Activated naive CD8-positive, alpha-beta T cell treated with anti-CD3 and anti-CD28 coated beads for 36 hours (primary cell): ENCODE measurements around the gene SLC27A3. TPM values are rescaled to one million over a fixed set of nuclear protein-coding genes. Genes with fewer than 3 reads are reported as not detected.

Experiments
- DNase-seq: peaks from one replicate; pipeline ENCODE4 v3.0.0; 2021
- H3K27ac Mint-ChIP-seq: one replicate; pipeline ENCODE4 v1.8.0; 2022; ENCODE audit warnings: mild to moderate bottlenecking, moderate library complexity, mixed read lengths
- H3K27me3 Mint-ChIP-seq: one replicate; pipeline ENCODE4 v1.8.0; 2022; ENCODE audit warnings: mild to moderate bottlenecking, mixed read lengths
- H3K36me3 Mint-ChIP-seq: one replicate; pipeline ENCODE4 v1.8.0; 2021; ENCODE audit warnings: mild to moderate bottlenecking, mixed read lengths
- H3K4me1 Mint-ChIP-seq: one replicate; pipeline ENCODE4 v1.8.0; 2021; ENCODE audit warnings: mixed read lengths
- H3K4me3 Mint-ChIP-seq: one replicate; pipeline ENCODE4 v1.8.0; 2022; ENCODE audit warnings: mild to moderate bottlenecking, moderate library complexity, mixed read lengths
- H3K9me3 Mint-ChIP-seq: one replicate; pipeline ENCODE4 v1.8.0; 2022; ENCODE audit warnings: mixed read lengths
- total RNA-seq, 2 experiments: library from RNA; stranded (reverse); gene quantifications; one replicate each; pipeline ENCODE4 v1.2.3, GENCODE V29; 2021

Gene SLC27A3
- total RNA-seq, 2 experiments from 2014 or later: 6.4 to 6.9 TPM

DNA sequence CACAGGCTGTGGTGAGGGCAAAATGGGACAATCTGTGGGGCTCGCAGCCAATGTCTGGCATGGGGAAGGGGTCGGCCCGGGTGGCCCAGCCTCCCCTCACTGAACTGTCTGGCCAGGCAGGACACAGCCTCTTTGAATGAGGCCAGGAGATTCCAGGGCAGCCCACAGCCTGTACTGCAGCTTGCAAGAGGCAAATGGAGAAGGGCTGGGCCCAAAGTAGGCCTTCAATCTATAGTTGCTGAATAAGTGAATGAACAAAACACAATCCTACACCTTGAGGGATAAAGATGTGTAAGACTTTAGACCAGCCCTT lies 23.2 kb downstream of the SLC27A3 start:
- Mint-ChIP-seq H3K4me1 (peaks cover 13% of the 10 kb centered on the region), H3K9me3 (no peaks in the 10 kb centered on the region), H3K27me3 (no peaks in the 10 kb centered on the region), H3K36me3 (peaks cover 7% of the 10 kb centered on the region), H3K4me3 (no peak overlapping the region), H3K27ac (no peak overlapping the region)
- DNase-seq: no peak

- DNase-seq: no peak
- H3K4me1 Mint-ChIP-seq: peaks cover 19% of the 10 kb centered on the region
- H3K27me3 Mint-ChIP-seq: no peaks in the 10 kb centered on the region
- H3K36me3 Mint-ChIP-seq: peaks cover 12% of the 10 kb centered on the region
- no peak overlapping the region for H3K4me3 Mint-ChIP-seq
- H3K9me3 Mint-ChIP-seq: no peaks in the 10 kb centered on the region
- no peak overlapping the region for H3K27ac Mint-ChIP-seq
Observed at GRCh38 chr1:153799016-153799415, 23.8 kb downstream of the SLC27A3 start.

DNA sequence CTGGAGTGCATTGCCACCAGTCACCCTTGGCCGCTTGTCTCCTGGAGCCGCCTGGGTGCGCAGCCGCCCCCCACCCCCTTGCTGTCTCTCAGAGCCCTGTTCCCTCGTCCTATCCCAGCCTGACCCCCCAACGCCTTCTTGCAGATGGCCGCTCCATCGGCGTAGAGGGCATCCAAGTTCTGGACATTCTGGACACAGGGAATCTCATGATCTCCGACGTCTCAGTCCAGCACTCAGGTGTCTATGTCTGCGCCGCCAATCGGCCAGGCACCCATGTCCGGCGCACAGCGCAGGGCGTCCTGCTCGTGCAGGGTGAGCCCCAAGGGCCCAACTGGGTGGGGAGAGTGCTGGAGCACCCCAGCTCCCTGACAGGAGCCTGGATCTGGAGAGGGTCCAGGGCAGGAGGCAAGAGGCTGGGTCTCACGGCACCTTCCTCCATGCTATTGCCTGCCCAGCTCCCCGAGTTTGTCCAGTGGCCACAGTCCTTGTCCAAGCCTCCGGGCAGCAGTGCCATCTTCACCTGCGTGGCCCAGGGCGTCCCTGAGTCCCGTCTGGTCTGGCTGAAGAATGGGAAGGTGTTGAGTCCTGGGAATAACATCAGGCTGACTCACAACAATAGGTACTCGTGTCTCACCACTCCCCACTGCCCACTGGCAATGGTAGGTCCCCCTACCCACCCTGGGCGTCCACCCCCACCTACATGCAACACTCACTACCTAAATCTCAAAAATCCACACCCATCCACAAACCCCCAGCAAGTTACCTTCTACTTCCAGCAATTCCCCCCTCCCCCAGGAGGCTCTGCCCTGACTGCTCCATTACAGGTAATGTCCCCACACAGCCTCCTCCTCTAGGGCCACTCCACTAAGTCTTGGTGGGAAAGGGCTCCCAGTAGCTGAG lies 24.6 kb downstream of the SLC27A3 start:
- no peak overlapping the region for H3K27ac Mint-ChIP-seq
- H3K4me3 Mint-ChIP-seq: no peak overlapping the region
- H3K27me3 Mint-ChIP-seq: no peaks in the 10 kb centered on the region
- no peak for DNase-seq
- H3K4me1 Mint-ChIP-seq: peaks cover 24% of the 10 kb centered on the region
- no peaks in the 10 kb centered on the region for H3K9me3 Mint-ChIP-seq
- H3K36me3 Mint-ChIP-seq: peaks cover 12% of the 10 kb centered on the region

GRCh38 chr1:153800516-153800915 lies 25.3 kb downstream of the SLC27A3 start:
- Mint-ChIP-seq H3K27ac (no peak overlapping the region), H3K9me3 (no peaks in the 10 kb centered on the region), H3K4me1 (peaks cover 30% of the 10 kb centered on the region), H3K4me3 (no peak overlapping the region), H3K36me3 (peaks cover 12% of the 10 kb centered on the region), H3K27me3 (no peaks in the 10 kb centered on the region)
- no peak for DNase-seq

- H3K27me3 Mint-ChIP-seq: no peaks in the 10 kb centered on the region
- no peak for DNase-seq
- H3K4me3 Mint-ChIP-seq: no peak overlapping the region
- peak overlapping the region; percentile 17 for H3K27ac Mint-ChIP-seq
- peaks cover 12% of the 10 kb centered on the region for H3K36me3 Mint-ChIP-seq
- H3K9me3 Mint-ChIP-seq: no peaks in the 10 kb centered on the region
- H3K4me1 Mint-ChIP-seq: peaks cover 36% of the 10 kb centered on the region
Observed at GRCh38 chr1:153801028-153801625, 25.9 kb downstream of the SLC27A3 start.

GRCh38 chr1:153801786-153802697 lies 26.8 kb downstream of the SLC27A3 start:
- Mint-ChIP-seq H3K4me3 (no peak overlapping the region), H3K27ac (peak overlapping the region; percentile 17), H3K9me3 (no peaks in the 10 kb centered on the region), H3K27me3 (no peaks in the 10 kb centered on the region), H3K4me1 (peaks cover 36% of the 10 kb centered on the region), H3K36me3 (peaks cover 16% of the 10 kb centered on the region)
- DNase-seq: no peak

DNA sequence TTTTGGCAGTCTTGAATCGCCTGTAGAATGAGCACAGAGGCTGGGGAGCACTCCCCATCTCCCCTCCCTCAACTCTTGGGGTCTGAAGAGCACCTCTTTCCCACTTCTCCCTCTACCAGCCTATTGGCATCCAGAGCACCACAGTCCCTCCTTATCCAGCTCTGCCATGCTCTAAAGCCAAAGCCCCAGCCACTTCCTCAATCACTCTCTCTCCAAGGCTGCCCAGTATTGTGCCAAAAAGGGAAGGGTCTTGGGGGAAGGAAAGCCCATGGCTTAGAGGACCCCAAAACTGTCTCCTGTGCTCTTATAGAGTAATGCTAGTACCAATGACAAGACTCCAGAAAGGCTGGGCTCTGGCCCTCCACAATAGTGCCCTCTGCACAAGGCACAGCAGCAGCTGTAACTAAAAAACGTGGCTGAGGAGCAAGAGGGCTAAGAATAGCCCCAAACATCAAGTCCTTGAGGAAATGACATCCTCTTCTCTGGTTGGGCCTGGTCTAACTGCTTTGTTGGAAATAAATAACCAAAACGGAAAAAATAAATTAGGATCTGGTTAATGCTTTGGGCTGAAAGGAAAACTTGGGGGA lies 28.4 kb downstream of the SLC27A3 start:
- Mint-ChIP-seq H3K27ac (peak overlapping the region; percentile 32), H3K4me1 (peaks cover 33% of the 10 kb centered on the region), H3K4me3 (no peak overlapping the region), H3K9me3 (no peaks in the 10 kb centered on the region), H3K36me3 (peaks cover 16% of the 10 kb centered on the region), H3K27me3 (no peaks in the 10 kb centered on the region)
- no peak for DNase-seq

DNA sequence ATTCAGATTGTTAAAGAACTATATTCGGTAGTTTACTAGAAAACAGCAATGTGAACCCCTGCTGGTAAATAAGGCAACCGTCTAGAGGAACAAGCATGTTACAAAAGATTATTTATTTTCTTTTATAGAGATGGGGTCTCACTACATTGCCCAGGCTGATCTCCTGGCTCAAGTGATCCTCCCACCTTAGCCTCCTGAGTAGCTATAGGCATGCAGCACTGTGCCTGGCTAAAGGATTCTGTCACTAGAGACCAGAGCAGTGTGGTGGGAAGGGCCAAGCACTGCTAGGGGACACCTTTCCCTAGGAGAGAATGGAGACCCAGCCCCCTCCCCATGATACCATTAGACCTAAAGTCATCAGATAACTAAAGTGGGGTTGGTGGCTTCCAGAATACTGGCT lies 28.9 kb downstream of the SLC27A3 start:
- no peaks in the 10 kb centered on the region for H3K9me3 Mint-ChIP-seq
- H3K27ac Mint-ChIP-seq: peak overlapping the region; percentile 86
- no peak overlapping the region for H3K4me3 Mint-ChIP-seq
- H3K27me3 Mint-ChIP-seq: no peaks in the 10 kb centered on the region
- peaks cover 16% of the 10 kb centered on the region for H3K36me3 Mint-ChIP-seq
- peaks cover 33% of the 10 kb centered on the region for H3K4me1 Mint-ChIP-seq
- no peak for DNase-seq

GRCh38 chr1:153805042-153805745 lies 30.0 kb downstream of the SLC27A3 start:
- Mint-ChIP-seq H3K4me1 (peaks cover 33% of the 10 kb centered on the region), H3K9me3 (no peaks in the 10 kb centered on the region), H3K4me3 (peak overlapping the region; percentile 45), H3K27me3 (no peaks in the 10 kb centered on the region), H3K27ac (peak overlapping the region; percentile 89), H3K36me3 (peaks cover 20% of the 10 kb centered on the region)
- peak; percentile 81 for DNase-seq

DNA sequence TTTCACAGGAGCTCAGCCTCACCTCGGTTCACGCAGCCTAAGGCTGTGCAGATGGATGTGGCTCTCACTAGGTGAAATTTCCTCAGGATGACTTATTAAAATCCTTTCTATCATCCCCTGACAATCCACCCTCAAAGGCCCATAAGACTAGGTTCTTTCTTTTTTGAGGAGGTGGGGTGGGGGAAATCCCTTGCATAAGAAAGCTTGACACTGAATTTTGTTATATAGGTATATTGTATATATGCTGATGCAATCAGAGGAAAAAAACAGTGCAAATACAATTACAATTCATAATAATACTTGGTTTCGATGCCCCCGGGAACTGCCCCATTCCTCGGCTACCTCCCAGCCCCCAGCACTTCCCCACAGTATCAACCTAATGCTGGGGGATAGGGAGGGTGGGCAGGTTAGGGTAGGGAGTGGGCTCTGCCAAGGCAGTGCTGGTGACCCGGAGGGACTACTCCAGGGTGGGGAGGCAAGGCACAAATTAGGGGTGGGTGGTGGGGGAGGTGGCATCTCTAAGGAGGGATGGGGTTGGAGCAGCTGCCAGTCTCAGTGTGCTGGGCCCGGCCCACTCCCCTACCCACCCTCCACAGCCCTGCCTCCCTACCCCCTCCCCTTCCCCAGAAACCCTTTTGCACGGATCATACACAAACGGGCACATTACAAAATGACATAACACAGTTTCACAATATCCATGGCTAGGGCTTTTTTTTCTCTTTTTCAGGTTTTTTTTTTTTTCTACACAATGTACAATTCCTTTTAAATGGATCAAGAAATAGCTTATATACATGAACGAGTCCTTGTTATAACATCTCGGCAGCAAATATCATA lies 30.9 kb downstream of the SLC27A3 start:
- Mint-ChIP-seq H3K4me3 (peak overlapping the region; percentile 45), H3K27me3 (no peaks in the 10 kb centered on the region)
- DNase-seq: peak; percentile 32

DNA sequence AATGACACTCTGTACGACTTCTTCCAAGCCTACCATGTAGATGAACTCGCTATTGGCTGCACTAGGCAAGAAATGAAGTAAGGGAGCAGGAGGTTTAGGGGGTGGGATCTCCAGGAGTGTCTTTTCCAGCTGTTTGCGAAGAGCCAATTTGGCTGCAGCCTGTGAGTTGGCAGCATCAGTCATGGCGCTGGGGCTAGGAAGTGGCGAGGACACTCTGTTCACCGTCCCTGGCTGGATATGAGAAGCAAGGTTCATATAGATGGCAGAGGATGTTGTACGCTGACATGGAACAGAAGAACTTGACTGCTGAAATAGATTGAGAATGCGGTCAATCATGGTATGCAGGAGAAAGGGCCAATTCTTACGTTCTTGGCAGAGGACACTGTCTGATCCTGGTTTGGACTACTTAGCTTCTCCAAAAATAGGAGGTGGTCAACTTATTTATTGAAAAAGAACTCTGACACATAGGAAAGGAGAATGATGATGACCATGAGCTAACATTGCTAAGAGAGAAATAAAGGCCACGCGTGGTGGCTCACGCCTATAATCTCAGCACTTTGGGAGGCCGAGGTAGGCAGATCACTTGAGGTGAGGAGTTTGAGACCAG lies 41.2 kb downstream of the SLC27A3 start:
- Mint-ChIP-seq H3K4me3 (no peak overlapping the region), H3K27me3 (no peaks in the 10 kb centered on the region), H3K36me3 (peaks cover 28% of the 10 kb centered on the region), H3K27ac (no peak overlapping the region), H3K4me1 (no peaks in the 10 kb centered on the region), H3K9me3 (no peaks in the 10 kb centered on the region)
- DNase-seq: no peak

More for the DNA sequence above, 30.9 kb downstream of the SLC27A3 start:
- H3K4me1 Mint-ChIP-seq: peaks cover 33% of the 10 kb centered on the region
- H3K27ac Mint-ChIP-seq: peak overlapping the region; percentile 89
- H3K9me3 Mint-ChIP-seq: no peaks in the 10 kb centered on the region
- peaks cover 20% of the 10 kb centered on the region for H3K36me3 Mint-ChIP-seq

DNA sequence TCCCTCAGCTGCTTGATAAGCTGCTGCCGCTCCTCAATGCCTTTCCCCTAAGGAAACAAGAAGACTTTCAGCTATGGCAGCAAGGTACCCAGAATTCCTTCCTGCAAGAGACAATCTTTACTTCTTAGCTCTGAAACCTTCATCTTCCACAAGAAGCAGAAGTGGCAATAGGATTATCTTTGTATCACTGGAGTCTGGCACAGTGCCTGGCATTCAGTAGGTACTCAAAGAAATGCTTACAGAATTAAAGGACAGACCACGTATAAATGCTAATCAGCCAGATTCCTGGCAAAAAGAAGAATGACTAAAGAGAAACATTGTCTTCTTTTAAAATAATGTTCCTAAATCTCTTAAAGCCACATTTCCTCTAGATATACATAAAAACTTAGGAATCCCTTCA lies 43.7 kb downstream of the SLC27A3 start:
- H3K27ac Mint-ChIP-seq: no peak overlapping the region
- no peaks in the 10 kb centered on the region for H3K4me1 Mint-ChIP-seq
- H3K36me3 Mint-ChIP-seq: peaks cover 25% of the 10 kb centered on the region
- DNase-seq: no peak
- H3K27me3 Mint-ChIP-seq: no peaks in the 10 kb centered on the region
- no peaks in the 10 kb centered on the region for H3K9me3 Mint-ChIP-seq
- no peak overlapping the region for H3K4me3 Mint-ChIP-seq

- no peaks in the 10 kb centered on the region for H3K27me3 Mint-ChIP-seq
- DNase-seq: no peak
- H3K4me1 Mint-ChIP-seq: peaks cover 3% of the 10 kb centered on the region
- H3K9me3 Mint-ChIP-seq: no peaks in the 10 kb centered on the region
- peaks cover 14% of the 10 kb centered on the region for H3K36me3 Mint-ChIP-seq
- H3K27ac Mint-ChIP-seq: no peak overlapping the region
- H3K4me3 Mint-ChIP-seq: no peak overlapping the region
Observed at GRCh38 chr1:153827168-153827964, 52.2 kb downstream of the SLC27A3 start.
